GM21737 (cell line): ENCODE data around the gene WDPCP.
"Not testable (repeated sequence)": the region's sequence is repeated elsewhere in the genome, so short reads cannot be mapped to it uniquely, and the experiment has no call there.

Source experiments
- ATAC-seq: cut with Tn5 transposase; IDR thresholded peaks from one replicate; pipeline ENCODE4 v1.9.1; 2021; ENCODE audit warnings: mild to moderate bottlenecking, moderate library complexity; ENCODE audit not compliant: unreplicated experiment

WDPCP gene

GRCh38 chr2:63465633-63466032 is 122.6 kb downstream of the WDPCP start:
- no peak for ATAC-seq

GRCh38 chr2:63463142-63463541 is 125.1 kb downstream of the WDPCP start:
- ATAC-seq: no peak

GRCh38 chr2:63446658-63447057 is 141.6 kb downstream of the WDPCP start:
- ATAC-seq: no peak

GRCh38 chr2:63444565-63445288 is 143.6 kb downstream of the WDPCP start:
- ATAC-seq: no peak

GRCh38 chr2:63440612-63441011 is 147.7 kb downstream of the WDPCP start:
- ATAC-seq: no peak

GRCh38 chr2:63438181-63438580 is 150.1 kb downstream of the WDPCP start:
- no peak for ATAC-seq

GRCh38 chr2:63436488-63436887 is 151.8 kb downstream of the WDPCP start:
- no peak for ATAC-seq

- no peak for ATAC-seq
Measured at GRCh38 chr2:63435070-63435469, 153.2 kb downstream of the WDPCP start.

GRCh38 chr2:63434024-63435001 is 154.0 kb downstream of the WDPCP start:
- no peak for ATAC-seq

- ATAC-seq: no peak
Measured at GRCh38 chr2:63432373-63432772, 155.9 kb downstream of the WDPCP start.

- no peak for ATAC-seq
Measured at GRCh38 chr2:63425606-63426005, 162.7 kb downstream of the WDPCP start.

GRCh38 chr2:63425079-63425416 is 163.2 kb downstream of the WDPCP start:
- no peak for ATAC-seq

- ATAC-seq: peak; percentile 94
Measured at GRCh38 chr2:63424329-63425078, 163.8 kb downstream of the WDPCP start.

- no peak for ATAC-seq
Measured at GRCh38 chr2:63422556-63422955, 165.7 kb downstream of the WDPCP start.

- no peak for ATAC-seq
Measured at GRCh38 chr2:63408530-63408929, 179.7 kb downstream of the WDPCP start.

- ATAC-seq: no peak
Measured at GRCh38 chr2:63406641-63407040, 181.6 kb downstream of the WDPCP start.

- ATAC-seq: no peak
Measured at GRCh38 chr2:63403820-63404219, 184.5 kb downstream of the WDPCP start.

GRCh38 chr2:63402889-63403288 is 185.4 kb downstream of the WDPCP start:
- ATAC-seq: not testable (repeated sequence)

GRCh38 chr2:63399156-63399555 is 189.1 kb downstream of the WDPCP start:
- no peak for ATAC-seq

GRCh38 chr2:63379451-63379850 is 208.8 kb downstream of the WDPCP start:
- no peak for ATAC-seq

- ATAC-seq: no peak
Measured at GRCh38 chr2:63378589-63378988, 209.7 kb downstream of the WDPCP start.
